ENCODE measurements around the gene PAPLN. TPM values are rescaled to one million over a fixed set of nuclear protein-coding genes. Genes with fewer than 3 reads are reported as not detected.

Gene PAPLN
- total and polyA plus RNA-seq, 2 donors = 4.8 to 5.6 TPM

Small RNA genes lying within 50 kb of the gene (small RNA-seq; reads per million reads assigned to genes)
- gene AC004858.1 (not detected), gene RNU6-419P (not detected)

Other genes with a start within 250 kb of the PAPLN start
- 11.9 TPM for gene ZFYVE1, start 210.4 kb upstream of the PAPLN start, total RNA-seq
- 14.3 TPM for gene ZFYVE1, start 210.4 kb upstream of the PAPLN start, polyA plus RNA-seq
- gene RBM25, start 179.0 kb upstream of the PAPLN start, total RNA-seq = 96.8 TPM
- gene RBM25, start 179.0 kb upstream of the PAPLN start, polyA plus RNA-seq = 28.6 TPM
- 47.8 TPM for gene PSEN1, start 101.0 kb upstream of the PAPLN start, total RNA-seq
- gene PSEN1, start 101.0 kb upstream of the PAPLN start, polyA plus RNA-seq = 28.7 TPM
- 57.9 TPM for gene NUMB, start 221.0 kb downstream of the PAPLN start, total RNA-seq
- 52.3 TPM for gene NUMB, start 221.0 kb downstream of the PAPLN start, polyA plus RNA-seq

Measured in urinary bladder (tissue), 2 donors.